WTC11 (cell line): ENCODE data around the gene PTPA.

Experiments
- CREB1 ChIP-seq: sonication (generic); formaldehyde crosslinking; IDR thresholded peaks from 2 replicates; pipeline ENCODE4 v1.8.0; 2023; ENCODE audit warnings: mild to moderate bottlenecking, missing genetic modification reagents
- JAZF1 ChIP-seq: fragments of 250-450 bp; sonication (Bioruptor Pico); IDR thresholded peaks from 2 replicates; pipeline ENCODE4 v1.9.0; 2021; ENCODE audit warnings: moderate library complexity, mild to moderate bottlenecking, inconsistent platforms
- NR2C2 ChIP-seq: sonication (generic); formaldehyde crosslinking; IDR thresholded peaks from 2 replicates; pipeline ENCODE4 v1.8.0; 2022; ENCODE audit warnings: mild to moderate bottlenecking, missing genetic modification reagents
- SP1 ChIP-seq: sonication (generic); formaldehyde crosslinking; conservative IDR thresholded peaks from 2 replicates; pipeline ENCODE4 v1.8.1; 2022; ENCODE audit warnings: missing genetic modification reagents
- TF ChIP-seq, protein P1 (sequence below): fragments of 200-600 bp; IDR thresholded peaks from 2 replicates; pipeline ENCODE4 v1.8.0; 2022; ENCODE audit warnings: antibody characterized with exemption
- TF ChIP-seq, protein P2 (sequence below): sonication (generic); formaldehyde crosslinking; IDR thresholded peaks from 2 replicates; pipeline ENCODE4 v1.8.0; 2022; ENCODE audit warnings: mild to moderate bottlenecking, missing genetic modification reagents

DNA sequence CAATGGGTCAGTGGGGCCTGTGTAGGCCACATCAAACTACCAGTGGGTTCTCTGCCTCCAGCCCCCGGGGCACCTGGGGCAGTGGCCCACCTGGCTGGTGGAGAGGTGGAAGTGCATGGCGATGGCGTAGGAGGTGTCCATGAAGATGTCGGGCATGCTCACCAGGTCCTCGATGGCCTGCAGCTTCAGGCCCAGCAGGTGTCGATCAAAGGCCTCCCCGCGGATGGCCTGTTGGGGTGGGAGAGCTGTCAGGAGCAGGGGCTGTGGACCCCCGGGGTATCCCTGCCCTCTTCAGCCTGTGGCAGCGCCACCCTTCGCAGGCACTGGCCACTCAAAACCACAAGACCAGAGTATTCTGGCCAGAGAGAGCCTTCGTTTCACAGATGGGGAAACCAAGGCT lies 15.3 kb upstream of the PTPA start:
- TF ChIP-seq, protein P1, sequence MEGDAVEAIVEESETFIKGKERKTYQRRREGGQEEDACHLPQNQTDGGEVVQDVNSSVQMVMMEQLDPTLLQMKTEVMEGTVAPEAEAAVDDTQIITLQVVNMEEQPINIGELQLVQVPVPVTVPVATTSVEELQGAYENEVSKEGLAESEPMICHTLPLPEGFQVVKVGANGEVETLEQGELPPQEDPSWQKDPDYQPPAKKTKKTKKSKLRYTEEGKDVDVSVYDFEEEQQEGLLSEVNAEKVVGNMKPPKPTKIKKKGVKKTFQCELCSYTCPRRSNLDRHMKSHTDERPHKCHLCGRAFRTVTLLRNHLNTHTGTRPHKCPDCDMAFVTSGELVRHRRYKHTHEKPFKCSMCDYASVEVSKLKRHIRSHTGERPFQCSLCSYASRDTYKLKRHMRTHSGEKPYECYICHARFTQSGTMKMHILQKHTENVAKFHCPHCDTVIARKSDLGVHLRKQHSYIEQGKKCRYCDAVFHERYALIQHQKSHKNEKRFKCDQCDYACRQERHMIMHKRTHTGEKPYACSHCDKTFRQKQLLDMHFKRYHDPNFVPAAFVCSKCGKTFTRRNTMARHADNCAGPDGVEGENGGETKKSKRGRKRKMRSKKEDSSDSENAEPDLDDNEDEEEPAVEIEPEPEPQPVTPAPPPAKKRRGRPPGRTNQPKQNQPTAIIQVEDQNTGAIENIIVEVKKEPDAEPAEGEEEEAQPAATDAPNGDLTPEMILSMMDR, result no peak
- TF ChIP-seq SP1 (CRISPR knock-in tag), result no peak
- TF ChIP-seq, protein P2, sequence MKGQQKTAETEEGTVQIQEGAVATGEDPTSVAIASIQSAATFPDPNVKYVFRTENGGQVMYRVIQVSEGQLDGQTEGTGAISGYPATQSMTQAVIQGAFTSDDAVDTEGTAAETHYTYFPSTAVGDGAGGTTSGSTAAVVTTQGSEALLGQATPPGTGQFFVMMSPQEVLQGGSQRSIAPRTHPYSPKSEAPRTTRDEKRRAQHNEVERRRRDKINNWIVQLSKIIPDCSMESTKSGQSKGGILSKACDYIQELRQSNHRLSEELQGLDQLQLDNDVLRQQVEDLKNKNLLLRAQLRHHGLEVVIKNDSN (CRISPR knock-in tag), result no peak
- TF ChIP-seq CREB1, result no peak
- no peak for TF ChIP-seq NR2C2 (CRISPR knock-in tag)
- no peak for TF ChIP-seq JAZF1 (CRISPR knock-in tag)
